Activated naive CD4-positive, alpha-beta T cell treated with anti-CD3 and anti-CD28 coated beads, Interleukin-2, amount 50 U/mL, for 24 hours (primary cell): ENCODE measurements around the gene OR1E1.
"Not testable (repeated sequence)": the region's sequence is repeated elsewhere in the genome, so short reads cannot be mapped to it uniquely, and the experiment has no call there.

Experiments
- H3K27ac Mint-ChIP-seq: one replicate; pipeline ENCODE4 v1.8.0; 2021; ENCODE audit warnings: mild to moderate bottlenecking, mixed read lengths
- H3K27me3 Mint-ChIP-seq: one replicate; pipeline ENCODE4 v1.8.0; 2021; ENCODE audit warnings: mixed read lengths
- H3K36me3 Mint-ChIP-seq: one replicate; pipeline ENCODE4 v1.8.0; 2021; ENCODE audit warnings: mixed read lengths
- H3K4me1 Mint-ChIP-seq: one replicate; pipeline ENCODE4 v1.8.0; 2021; ENCODE audit warnings: mixed read lengths
- H3K4me3 Mint-ChIP-seq: one replicate; pipeline ENCODE4 v1.8.0; 2021; ENCODE audit warnings: mild to moderate bottlenecking, mixed read lengths
- H3K9me3 Mint-ChIP-seq: one replicate; pipeline ENCODE4 v1.8.0; 2021; ENCODE audit warnings: mixed read lengths

OR1E1 gene, protein sequence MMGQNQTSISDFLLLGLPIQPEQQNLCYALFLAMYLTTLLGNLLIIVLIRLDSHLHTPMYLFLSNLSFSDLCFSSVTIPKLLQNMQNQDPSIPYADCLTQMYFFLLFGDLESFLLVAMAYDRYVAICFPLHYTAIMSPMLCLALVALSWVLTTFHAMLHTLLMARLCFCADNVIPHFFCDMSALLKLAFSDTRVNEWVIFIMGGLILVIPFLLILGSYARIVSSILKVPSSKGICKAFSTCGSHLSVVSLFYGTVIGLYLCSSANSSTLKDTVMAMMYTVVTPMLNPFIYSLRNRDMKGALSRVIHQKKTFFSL

DNA sequence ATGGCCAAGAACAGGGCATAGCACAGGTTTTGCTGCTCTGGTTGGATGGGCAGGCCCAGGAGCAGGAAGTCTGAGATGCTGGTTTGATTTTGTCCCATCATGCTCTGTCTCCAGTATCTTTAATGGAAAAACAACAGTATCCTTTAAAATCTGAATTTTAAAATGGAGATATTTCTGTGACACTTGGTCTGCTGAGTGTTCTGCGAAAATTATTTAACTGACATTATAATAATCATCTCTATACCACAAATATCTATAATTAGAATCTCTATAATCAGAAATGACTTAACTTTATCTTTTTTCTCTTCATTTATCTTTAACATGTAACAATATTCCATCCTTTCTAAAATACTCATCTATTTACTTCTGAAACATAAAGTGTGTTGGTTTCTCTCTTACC is at the start of gene OR1E1:
Gene OR1E1, minus strand, starts transcription at position 101 of the 400 bp plus-strand sequence. Its CDS starts 0 bp downstream, at position 101.
- H3K4me1 Mint-ChIP-seq: no peaks in the 10 kb centered on the region
- H3K9me3 Mint-ChIP-seq: no peaks in the 10 kb centered on the region
- no peak within 1 kb of the TSS for H3K4me3 Mint-ChIP-seq
- H3K36me3 Mint-ChIP-seq: no peaks in the 10 kb centered on the region
- no peak within 1 kb of the TSS for H3K27ac Mint-ChIP-seq
- peaks cover 11% of the 10 kb centered on the region for H3K27me3 Mint-ChIP-seq

DNA sequence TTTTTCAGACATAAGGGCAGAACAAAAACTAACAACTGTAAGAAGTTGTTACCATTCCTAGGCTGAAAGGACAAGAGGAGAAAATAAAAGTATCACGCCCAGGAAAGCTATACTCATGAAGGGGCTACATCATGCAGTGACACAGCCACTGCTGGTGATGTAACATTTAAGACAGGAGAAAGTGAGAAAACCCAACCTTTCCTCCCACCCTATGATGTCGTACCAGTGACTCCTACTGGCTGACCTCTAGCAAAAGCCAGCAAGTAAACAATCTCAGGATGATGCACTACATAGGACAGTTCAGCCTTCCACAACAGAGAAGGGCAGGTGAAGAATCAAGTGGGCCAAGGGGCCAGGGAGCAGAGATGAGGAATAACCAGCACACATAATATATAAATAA is 49.4 kb upstream of the OR1E1 start:
- no peaks in the 10 kb centered on the region for H3K4me1 Mint-ChIP-seq
- no peaks in the 10 kb centered on the region for H3K9me3 Mint-ChIP-seq
- H3K4me3 Mint-ChIP-seq: no peak overlapping the region
- H3K27ac Mint-ChIP-seq: no peak overlapping the region
- peaks cover 4% of the 10 kb centered on the region for H3K27me3 Mint-ChIP-seq
- no peaks in the 10 kb centered on the region for H3K36me3 Mint-ChIP-seq

- Mint-ChIP-seq H3K27me3 (peaks cover 15% of the 10 kb centered on the region), H3K4me3 (no peak overlapping the region), H3K27ac (no peak overlapping the region), H3K9me3 (no peaks in the 10 kb centered on the region), H3K4me1 (no peaks in the 10 kb centered on the region), H3K36me3 (no peaks in the 10 kb centered on the region)
Measured at GRCh38 chr17:3440451-3440850, 42.2 kb upstream of the OR1E1 start.

- Mint-ChIP-seq H3K4me3 (no peak overlapping the region), H3K27ac (no peak overlapping the region), H3K36me3 (no peaks in the 10 kb centered on the region), H3K4me1 (no peaks in the 10 kb centered on the region), H3K27me3 (peaks cover 17% of the 10 kb centered on the region), H3K9me3 (no peaks in the 10 kb centered on the region)
Measured at GRCh38 chr17:3438368-3438767, 40.2 kb upstream of the OR1E1 start.

DNA sequence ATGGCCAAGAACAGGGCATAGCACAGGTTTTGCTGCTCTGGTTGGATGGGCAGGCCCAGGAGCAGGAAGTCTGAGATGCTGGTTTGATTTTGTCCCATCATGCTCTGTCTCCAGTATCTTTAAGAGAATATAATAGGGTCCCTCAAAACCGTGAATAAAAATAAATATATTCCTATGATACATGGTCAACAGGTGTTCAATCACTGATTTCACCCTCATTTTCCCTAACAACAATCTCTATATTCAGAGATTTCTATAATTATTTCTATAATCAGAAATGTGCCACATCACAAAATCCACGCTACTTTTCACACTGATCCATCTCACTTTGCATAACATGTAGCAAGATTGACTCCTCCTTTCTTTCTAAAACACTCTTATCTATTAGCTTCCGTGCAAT is 35.5 kb upstream of the OR1E1 start, which contains the start of gene OR1E2:
Gene OR1E2, minus strand, starts transcription at position 101 of the 400 bp plus-strand sequence. Its CDS starts 0 bp downstream, at position 101.
- H3K4me1 Mint-ChIP-seq: no peaks in the 10 kb centered on the region
- no peaks in the 10 kb centered on the region for H3K36me3 Mint-ChIP-seq
- no peak within 1 kb of the TSS for H3K4me3 Mint-ChIP-seq
- H3K27me3 Mint-ChIP-seq: peaks cover 24% of the 10 kb centered on the region
- H3K9me3 Mint-ChIP-seq: peaks cover 14% of the 10 kb centered on the region
- no peak within 1 kb of the TSS for H3K27ac Mint-ChIP-seq

GRCh38 chr17:3433215-3433614 is 35.0 kb upstream of the OR1E1 start:
- Mint-ChIP-seq H3K9me3 (peaks cover 14% of the 10 kb centered on the region), H3K27me3 (peaks cover 27% of the 10 kb centered on the region)
- H3K4me1 Mint-ChIP-seq, H3K36me3 Mint-ChIP-seq, H3K27ac Mint-ChIP-seq, H3K4me3 Mint-ChIP-seq: not testable (repeated sequence)

- no peaks in the 10 kb centered on the region for H3K9me3 Mint-ChIP-seq
- H3K36me3 Mint-ChIP-seq: no peaks in the 10 kb centered on the region
- H3K4me1 Mint-ChIP-seq: no peaks in the 10 kb centered on the region
- H3K27me3 Mint-ChIP-seq: peaks cover 12% of the 10 kb centered on the region
- H3K27ac Mint-ChIP-seq: no peak overlapping the region
- H3K4me3 Mint-ChIP-seq: no peak overlapping the region
Measured at GRCh38 chr17:3418222-3418621, 20.0 kb upstream of the OR1E1 start.

DNA sequence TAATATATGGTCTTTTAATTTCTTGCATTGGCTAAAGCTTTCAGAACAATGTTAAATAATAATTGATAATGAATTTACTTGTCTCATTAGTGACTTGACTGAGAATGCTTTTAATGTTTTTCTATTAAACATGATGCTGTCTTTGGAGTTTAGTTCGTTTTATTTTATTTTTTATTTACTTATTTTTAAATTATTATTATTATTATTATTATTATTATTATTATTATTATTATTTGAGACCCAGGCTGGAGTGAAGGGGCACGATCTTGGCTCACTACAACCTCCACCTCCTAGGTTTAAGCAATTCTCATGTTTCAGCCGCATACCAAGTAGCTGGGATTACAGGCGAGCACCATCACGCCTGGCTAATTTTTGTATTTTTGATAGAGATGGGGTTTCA is 17.4 kb upstream of the OR1E1 start:
- H3K36me3 Mint-ChIP-seq: no peaks in the 10 kb centered on the region

DNA sequence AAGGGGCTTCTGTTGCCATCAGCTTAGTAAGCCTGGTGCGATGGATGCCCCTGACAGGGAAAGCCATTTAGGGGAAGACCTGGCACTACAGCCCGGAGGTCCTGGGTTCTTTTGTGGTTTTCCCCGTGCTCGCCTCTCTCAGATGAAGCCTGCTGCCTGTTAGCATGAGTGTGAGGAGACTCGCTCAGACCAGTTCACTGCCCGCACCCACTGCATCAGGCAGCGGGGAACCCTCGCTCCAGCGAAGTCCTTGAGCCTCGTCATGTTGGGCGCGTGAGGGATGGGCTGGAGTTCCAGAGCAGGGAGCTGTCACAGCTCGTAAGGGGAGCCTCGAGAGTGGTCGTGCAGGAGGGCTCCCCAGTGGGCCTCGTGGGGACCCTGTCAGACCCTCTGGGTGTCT is 14.0 kb upstream of the OR1E1 start:
- not testable (repeated sequence) for H3K27ac Mint-ChIP-seq, H3K4me1 Mint-ChIP-seq, H3K4me3 Mint-ChIP-seq, H3K36me3 Mint-ChIP-seq, H3K9me3 Mint-ChIP-seq
- peaks cover 23% of the 10 kb centered on the region for H3K27me3 Mint-ChIP-seq

More for the DNA sequence above, 17.4 kb upstream of the OR1E1 start:
- Mint-ChIP-seq H3K27ac (no peak overlapping the region), H3K4me1 (no peaks in the 10 kb centered on the region), H3K9me3 (no peaks in the 10 kb centered on the region), H3K4me3 (no peak overlapping the region), H3K27me3 (peaks cover 14% of the 10 kb centered on the region)

DNA sequence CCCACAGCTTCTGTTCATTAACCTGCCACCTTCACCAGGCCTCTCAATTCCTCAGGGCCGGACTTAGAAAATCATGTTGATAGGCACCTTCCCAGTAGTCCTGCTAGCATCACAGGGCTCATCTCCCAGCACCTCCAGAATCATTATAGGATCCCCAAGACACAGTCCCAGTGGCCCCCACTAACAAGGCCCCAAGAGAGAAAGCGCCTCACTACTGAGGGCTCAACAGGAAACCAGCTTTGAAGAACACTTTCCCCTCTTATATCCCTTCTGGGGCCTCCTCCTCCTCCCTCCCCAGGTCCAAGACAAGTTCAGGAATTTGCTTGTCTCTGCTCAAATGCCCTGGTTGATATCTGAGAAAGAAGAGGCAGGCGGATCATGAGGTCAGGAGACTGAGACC is 12.9 kb upstream of the OR1E1 start, which contains the start of gene OR3A3:
Gene OR3A3, plus strand, starts transcription at position 301 of the 400 bp plus-strand sequence.
- Mint-ChIP-seq H3K4me3 (no peak within 1 kb of the TSS), H3K36me3 (peaks cover 3% of the 10 kb centered on the region), H3K9me3 (peaks cover 8% of the 10 kb centered on the region), H3K27ac (no peak within 1 kb of the TSS), H3K4me1 (no peaks in the 10 kb centered on the region), H3K27me3 (peaks cover 23% of the 10 kb centered on the region)

GRCh38 chr17:3403856-3404255 is 5.6 kb upstream of the OR1E1 start:
- not testable (repeated sequence) for H3K9me3 Mint-ChIP-seq, H3K36me3 Mint-ChIP-seq, H3K4me3 Mint-ChIP-seq, H3K4me1 Mint-ChIP-seq, H3K27ac Mint-ChIP-seq
- H3K27me3 Mint-ChIP-seq: peaks cover 17% of the 10 kb centered on the region

GRCh38 chr17:3401786-3402185 is 3.6 kb upstream of the OR1E1 start:
- Mint-ChIP-seq H3K36me3 (no peaks in the 10 kb centered on the region), H3K9me3 (no peaks in the 10 kb centered on the region), H3K27me3 (peaks cover 10% of the 10 kb centered on the region), H3K27ac (no peak overlapping the region), H3K4me3 (no peak overlapping the region), H3K4me1 (no peaks in the 10 kb centered on the region)

GRCh38 chr17:3400055-3400454 is 1.8 kb upstream of the OR1E1 start:
- Mint-ChIP-seq H3K4me1 (no peaks in the 10 kb centered on the region), H3K27me3 (peaks cover 6% of the 10 kb centered on the region), H3K36me3 (no peaks in the 10 kb centered on the region), H3K9me3 (no peaks in the 10 kb centered on the region), H3K4me3 (no peak overlapping the region), H3K27ac (no peak overlapping the region)

- not testable (repeated sequence) for H3K27me3 Mint-ChIP-seq, H3K4me3 Mint-ChIP-seq, H3K36me3 Mint-ChIP-seq, H3K9me3 Mint-ChIP-seq, H3K4me1 Mint-ChIP-seq, H3K27ac Mint-ChIP-seq
Measured at GRCh38 chr17:3397801-3398200, 409 bp downstream of the OR1E1 start.

DNA sequence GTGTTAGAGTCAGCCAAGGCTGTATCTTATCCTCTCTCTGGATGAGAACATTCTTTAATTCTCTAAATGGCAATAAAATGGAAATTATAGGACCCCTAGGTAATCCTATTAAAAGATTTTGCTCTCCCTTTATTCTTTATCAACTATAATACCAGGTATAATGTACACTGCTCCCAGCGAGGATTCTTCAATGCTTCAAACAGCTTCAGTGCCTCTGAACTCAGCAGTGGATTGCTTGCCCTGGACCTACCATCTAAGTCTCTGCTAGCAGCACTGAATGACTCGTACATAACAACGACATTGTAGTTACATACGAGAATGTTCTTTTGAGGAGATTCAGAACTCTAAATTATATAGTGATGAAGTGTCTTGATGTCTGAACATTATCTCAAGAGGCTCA is 8.4 kb downstream of the OR1E1 start:
- H3K27ac Mint-ChIP-seq: no peak overlapping the region
- peaks cover 5% of the 10 kb centered on the region for H3K9me3 Mint-ChIP-seq
- H3K36me3 Mint-ChIP-seq: peaks cover 4% of the 10 kb centered on the region
- no peak overlapping the region for H3K4me3 Mint-ChIP-seq
- H3K4me1 Mint-ChIP-seq: peaks cover 14% of the 10 kb centered on the region
- peaks cover 29% of the 10 kb centered on the region for H3K27me3 Mint-ChIP-seq

GRCh38 chr17:3385869-3386816 is 12.1 kb downstream of the OR1E1 start, which contains the start of gene OR3A2:
Gene OR3A2 (minus strand): TSS chr17:3386308.
- Mint-ChIP-seq H3K4me1 (peaks cover 14% of the 10 kb centered on the region), H3K4me3 (peak within 1 kb of the TSS; percentile 83), H3K9me3 (peaks cover 5% of the 10 kb centered on the region), H3K27ac (peak within 1 kb of the TSS; percentile 30), H3K27me3 (peaks cover 29% of the 10 kb centered on the region), H3K36me3 (peaks cover 4% of the 10 kb centered on the region)
